Measurements from ENCODE around the gene INCA1. TPM values are rescaled to one million over a fixed set of nuclear protein-coding genes. Genes with fewer than 3 reads are reported as not detected.
A peak's percentile ranks its signal among the peaks of the same experiment; 100 is the strongest.

Gene INCA1
- total and polyA plus RNA-seq, 2 of the 8 experiments (the other 6 are each of a cell fraction or from before 2014, with no cell fraction given): 0.89 to 1.4 TPM

DNA sequence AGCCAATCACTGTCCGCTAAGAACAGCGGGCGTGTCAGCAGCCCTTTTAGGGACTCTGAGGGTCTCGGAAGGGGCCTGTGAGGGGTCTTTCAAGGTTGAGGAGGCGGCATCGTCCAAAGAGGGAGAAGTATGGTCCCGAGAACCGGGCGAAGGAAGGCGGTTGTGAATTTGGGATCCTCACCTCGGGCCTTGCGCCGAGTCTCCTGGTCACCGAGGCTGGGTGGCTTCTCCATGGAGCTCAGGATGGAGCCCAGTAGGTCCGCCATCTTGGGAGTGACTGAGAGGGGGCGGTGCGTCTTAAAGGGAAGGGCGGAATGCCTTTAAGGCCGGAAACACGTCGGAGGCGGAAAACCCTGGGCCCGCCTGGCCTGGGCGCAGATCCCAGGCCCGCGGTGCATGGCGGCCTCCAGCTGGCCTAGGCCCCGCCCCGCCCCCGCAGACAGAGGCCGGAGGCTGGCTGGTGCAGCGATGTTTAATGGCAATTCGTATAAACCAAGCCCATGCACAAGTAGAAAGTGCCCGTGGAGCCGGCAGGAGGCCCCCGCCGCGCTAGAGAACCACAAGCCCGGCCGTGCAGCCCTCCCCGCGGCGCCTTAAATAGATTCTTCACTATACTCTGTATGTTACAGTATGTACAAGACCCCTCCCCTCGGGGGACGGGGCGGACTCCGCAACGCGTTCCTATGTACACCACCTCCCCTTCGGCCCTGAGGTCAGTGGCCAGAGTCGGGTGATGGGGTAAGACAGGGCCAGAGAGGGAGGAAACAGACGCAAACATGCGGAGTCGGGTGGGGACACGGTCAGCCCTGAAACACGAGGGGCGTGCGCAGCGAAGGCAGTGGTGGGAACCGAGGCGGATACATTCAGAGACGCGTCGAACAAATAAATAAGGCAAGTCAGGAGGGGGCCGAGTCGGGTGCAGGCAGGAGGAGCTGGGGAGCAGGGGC lies 29.5 kb downstream of the INCA1 start, which contains the start of gene SPAG7 (continued):
- peak; percentile 81 for TF ChIP-seq SAP30 (IDR thresholded peaks at IDR 0.05; ENCODE audit: insufficient read depth, insufficient replicate concordance, low read length)
- TF ChIP-seq JUN (IDR thresholded peaks at IDR 0.05; ENCODE audit: low read depth, low read length): no peak
- TF ChIP-seq CHD1 (IDR thresholded peaks at IDR 0.05; ENCODE audit: low read depth, low read length): no peak; the same call in 1 of the 2 replicates
- no peak for TF ChIP-seq SIRT6 (IDR thresholded peaks at IDR 0.05; ENCODE audit: low read length)
- TF ChIP-seq EGR1 (IDR thresholded peaks at IDR 0.05; ENCODE audit: borderline replicate concordance, low read depth, low read length): peak; percentile 85; the same call in 1 of the 2 replicates
- TF ChIP-seq RAD21 (IDR thresholded peaks at IDR 0.05 in 1 of 2, conservative IDR thresholded peaks at IDR 0.05 in 1 of 2; ENCODE audit: low read depth in 2 of 2, low read length in 2 of 2): peak; percentile 40 to 41; a peak in 3 of 4 replicates
- TF ChIP-seq SIX5 (IDR thresholded peaks at IDR 0.05; ENCODE audit: low read depth, low read length): no peak
- TF ChIP-seq, protein P1, sequence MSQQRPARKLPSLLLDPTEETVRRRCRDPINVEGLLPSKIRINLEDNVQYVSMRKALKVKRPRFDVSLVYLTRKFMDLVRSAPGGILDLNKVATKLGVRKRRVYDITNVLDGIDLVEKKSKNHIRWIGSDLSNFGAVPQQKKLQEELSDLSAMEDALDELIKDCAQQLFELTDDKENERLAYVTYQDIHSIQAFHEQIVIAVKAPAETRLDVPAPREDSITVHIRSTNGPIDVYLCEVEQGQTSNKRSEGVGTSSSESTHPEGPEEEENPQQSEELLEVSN (IDR thresholded peaks at IDR 0.05): peak; percentile 52
- peak; percentile 64; the same call in 1 of the 2 replicates for TF ChIP-seq TEAD4 (IDR thresholded peaks at IDR 0.05; ENCODE audit: low read depth, low read length)
- peak; percentile 43; the same call in 1 of the 2 replicates for TF ChIP-seq SRF (IDR thresholded peaks at IDR 0.05; ENCODE audit: low read depth, low read length)
- peak; percentile 77 for TF ChIP-seq TAF7 (optimal IDR thresholded peaks at IDR 0.05; ENCODE audit: borderline replicate concordance, low read depth, low read length)
- TF ChIP-seq POU5F1 (IDR thresholded peaks at IDR 0.05; ENCODE audit: low read depth, low read length): no peak
- no peak for TF ChIP-seq SP1 (IDR thresholded peaks at IDR 0.05; ENCODE audit: low read depth, low read length)
- TF ChIP-seq KDM5A (IDR thresholded peaks at IDR 0.05; ENCODE audit: low read length): peak; percentile 65
- TF ChIP-seq POLR2A (IDR thresholded peaks at IDR 0.05; ENCODE audit: control extremely low read depth in 1 of 2, low read depth in 2 of 2, low read length in 2 of 2): peak; percentile 82 to 94
- peak; percentile 93 for TF ChIP-seq PHF8 (conservative IDR thresholded peaks at IDR 0.05; ENCODE audit: low read depth, low read length)
- no peak for TF ChIP-seq TCF12 (IDR thresholded peaks at IDR 0.05; ENCODE audit: low read depth, low read length)
- peak; percentile 23 for TF ChIP-seq ASH2L (IDR thresholded peaks at IDR 0.05; ENCODE audit: low read length)
- TF ChIP-seq SP2 (IDR thresholded peaks at IDR 0.05; ENCODE audit: low read length): peak; percentile 3; the same call in 1 of the 2 replicates
- peak; percentile 98 for TF ChIP-seq YY1 (IDR thresholded peaks at IDR 0.05; ENCODE audit: low read depth, low read length)
- peak; percentile 69 for TF ChIP-seq TBP (IDR thresholded peaks at IDR 0.05; ENCODE audit: low read depth, low read length)
- TF ChIP-seq EP300 (IDR thresholded peaks at IDR 0.05; ENCODE audit: borderline replicate concordance in 1 of 2, low read depth in 2 of 2, low read length in 2 of 2): peak in 1 of 2 experiments; percentile 28; a peak in 1 of 3 replicates
- TF ChIP-seq ZNF274 (IDR thresholded peaks at IDR 0.05; ENCODE audit: borderline replicate concordance, extremely low read depth, low read length): no peak

Measured in H1 (cell line).